ENCODE results near the gene CCDC141.
"Not testable (repeated sequence)": the region's sequence is repeated elsewhere in the genome, so short reads cannot be mapped to it uniquely, and the experiment has no call there.

Gene CCDC141

DNA sequence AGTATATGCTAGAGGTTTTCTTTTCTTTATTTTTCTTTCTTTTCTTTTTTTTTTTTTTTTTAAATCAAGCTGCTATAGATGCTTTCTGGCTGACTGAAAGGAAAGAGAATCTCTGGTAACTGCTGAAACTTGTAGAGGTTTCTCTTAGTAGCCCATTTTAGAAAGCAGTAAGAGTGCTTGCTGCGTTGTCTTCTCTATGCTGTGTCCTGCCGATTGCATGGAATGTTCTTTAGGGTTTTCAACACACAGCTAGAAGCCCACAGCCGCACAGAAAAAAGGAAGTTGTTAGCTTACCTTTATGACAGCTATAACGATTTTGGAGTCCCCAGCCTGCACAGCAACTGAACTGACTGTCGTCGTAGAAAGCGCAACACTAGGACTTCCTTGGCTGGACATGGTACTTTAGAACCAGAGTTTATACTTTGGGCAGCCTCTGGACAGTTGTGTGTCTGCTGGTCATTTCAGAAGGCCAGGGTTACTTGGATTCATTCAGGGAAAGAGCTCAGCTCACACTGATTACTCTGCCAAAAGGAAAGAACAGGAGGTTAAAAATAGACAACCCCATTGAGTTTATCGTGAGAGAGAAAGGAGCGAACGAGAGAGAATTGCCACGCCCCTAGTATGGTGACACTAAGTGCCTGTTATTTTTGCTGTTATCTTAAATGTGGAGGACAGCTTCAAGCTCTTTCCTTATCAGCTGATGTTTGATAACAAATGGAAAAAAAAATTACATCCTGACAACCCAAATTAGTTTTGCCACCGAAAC, at the start of gene CCDC141:
CCDC141 (minus strand) TSS at position 592 of the 766 bp plus-strand sequence; CDS start at position 396, 196 bp downstream.
- no peak for DNase-seq (ENCODE audit: extremely low read depth, low read depth)
- no peak for TF ChIP-seq CTCF (IDR thresholded peaks at IDR 0.05; ENCODE audit: low read depth, low read length)

DNA sequence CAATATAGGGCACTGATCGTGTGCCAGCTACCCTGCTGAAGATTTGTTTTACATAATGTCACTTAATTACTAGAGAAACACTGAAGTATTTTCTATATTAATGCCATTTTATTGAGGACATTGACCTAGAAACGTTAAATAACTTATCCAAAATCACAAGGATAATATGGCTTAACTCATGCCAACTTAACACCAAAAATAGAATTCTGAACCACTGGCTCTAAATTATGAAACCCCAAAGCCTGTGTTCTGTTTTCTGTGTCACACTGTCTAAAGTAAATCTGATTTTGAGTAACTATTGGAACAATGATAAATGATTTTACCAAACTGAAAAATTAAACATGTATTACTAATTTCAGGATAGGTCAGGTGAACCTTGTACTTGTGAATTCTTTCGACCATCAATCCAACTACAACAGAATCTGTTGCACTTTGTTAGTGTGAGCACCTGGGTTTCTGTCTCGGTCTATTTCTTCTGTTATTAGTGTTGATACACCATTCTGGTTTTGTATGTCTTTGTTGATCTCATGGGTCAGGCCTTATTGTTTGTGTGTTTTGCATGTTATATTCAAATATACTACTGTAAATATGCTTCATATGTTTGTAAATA, 48.2 kb upstream of the CCDC141 start:
- DNase-seq (ENCODE audit: extremely low read depth, low read depth): no peak
- no peak for TF ChIP-seq CTCF (IDR thresholded peaks at IDR 0.05; ENCODE audit: low read depth, low read length)

- DNase-seq (ENCODE audit: extremely low read depth, low read depth): no peak
- no peak for TF ChIP-seq CTCF (IDR thresholded peaks at IDR 0.05; ENCODE audit: low read depth, low read length)
Observed at GRCh38 chr2:179097131-179097530, 47.2 kb upstream of the CCDC141 start.

DNA sequence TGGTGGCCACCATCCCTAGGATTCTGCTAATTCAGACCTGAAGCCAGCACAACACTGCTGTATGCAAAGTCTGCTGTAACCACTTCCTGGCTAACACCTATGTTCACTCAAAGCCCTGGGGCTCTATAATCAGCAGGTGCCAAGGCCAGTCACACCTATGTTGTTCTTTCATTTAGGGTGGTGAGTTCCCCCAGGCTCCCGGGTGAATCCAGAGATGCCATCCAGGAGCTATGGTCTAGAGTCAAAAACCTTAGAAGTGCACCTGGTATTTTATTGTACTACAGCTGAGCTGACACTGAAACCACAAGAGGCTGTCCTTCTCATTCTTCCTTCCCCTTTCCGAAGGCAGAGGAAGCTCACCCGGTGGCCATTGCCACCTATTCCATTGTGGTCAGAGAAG, 46.2 kb upstream of the CCDC141 start:
- DNase-seq (ENCODE audit: extremely low read depth, low read depth): no peak
- no peak for TF ChIP-seq CTCF (IDR thresholded peaks at IDR 0.05; ENCODE audit: low read depth, low read length)

DNA sequence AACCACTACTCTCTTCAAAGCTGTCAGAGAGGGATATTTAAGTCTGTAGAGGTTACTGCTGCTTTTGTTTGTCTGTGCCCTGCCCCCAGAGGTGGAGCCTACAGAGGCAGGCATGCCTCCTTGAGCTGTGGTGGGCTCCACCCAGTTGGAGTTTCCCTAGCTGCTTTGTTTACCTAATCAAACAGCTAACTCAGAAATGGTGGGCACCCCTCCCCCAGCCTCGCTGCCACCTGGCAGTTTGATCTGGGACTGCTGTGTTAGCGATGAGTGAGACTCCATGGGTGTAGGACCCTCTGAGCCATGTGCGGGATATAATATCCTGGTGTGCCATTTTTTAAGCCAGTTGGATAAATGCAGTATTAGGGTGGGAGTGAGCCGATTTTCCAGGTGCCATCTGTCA, 43.0 kb upstream of the CCDC141 start:
- DNase-seq (ENCODE audit: extremely low read depth, low read depth): not testable (repeated sequence)

DNA sequence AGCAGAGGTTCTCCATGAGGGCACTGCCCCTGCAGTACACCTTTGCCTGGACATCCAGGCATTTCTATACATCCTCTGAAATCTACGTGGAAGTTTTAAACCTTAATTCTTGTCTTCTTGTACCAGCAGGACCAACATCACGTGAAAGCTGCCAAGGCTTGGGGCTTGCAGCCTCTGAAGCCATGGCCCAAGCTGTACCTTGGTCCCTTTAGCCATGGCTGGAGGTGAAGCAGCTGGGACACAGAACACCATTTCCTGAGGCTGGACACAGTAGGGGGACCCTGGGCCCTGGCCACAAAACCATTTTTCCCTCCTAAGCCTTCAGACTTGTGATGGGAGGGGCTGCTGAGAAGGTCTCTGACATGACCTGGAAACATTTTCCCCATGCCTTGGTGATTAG, 32.8 kb upstream of the CCDC141 start:
- TF ChIP-seq CTCF (IDR thresholded peaks at IDR 0.05; ENCODE audit: low read depth, low read length): no peak

DNA sequence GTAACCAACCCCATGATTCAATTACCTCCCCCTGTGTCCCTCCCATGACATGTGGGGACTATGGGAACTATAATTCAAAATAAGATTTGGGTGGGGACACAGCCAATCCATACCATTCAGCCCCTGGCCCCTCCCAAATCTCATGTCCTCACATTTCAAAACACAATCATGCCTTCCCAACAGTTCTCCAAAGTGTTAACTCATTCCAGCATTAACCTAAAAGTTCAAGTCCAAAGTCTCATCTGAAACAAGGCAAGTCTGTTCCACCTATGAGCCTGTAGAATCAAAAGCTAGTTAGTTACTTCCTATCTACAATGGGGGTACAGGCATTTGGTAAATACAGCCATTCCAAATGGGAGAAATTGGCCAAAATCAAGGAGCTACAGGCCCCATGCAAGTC, 32.0 kb upstream of the CCDC141 start:
- no peak for DNase-seq (ENCODE audit: extremely low read depth, low read depth)
- no peak for TF ChIP-seq CTCF (IDR thresholded peaks at IDR 0.05; ENCODE audit: low read depth, low read length)

More for the DNA sequence above, 32.8 kb upstream of the CCDC141 start:
- no peak for DNase-seq (ENCODE audit: extremely low read depth, low read depth)

Measured in AG09319 (cell line).